ENCODE results near the gene PTPN22. TPM values are rescaled to one million over a fixed set of nuclear protein-coding genes. Genes with fewer than 3 reads are reported as not detected.

PTPN22 gene
- total RNA-seq, 1 experiment from 2014 or later = not detected

DNA sequence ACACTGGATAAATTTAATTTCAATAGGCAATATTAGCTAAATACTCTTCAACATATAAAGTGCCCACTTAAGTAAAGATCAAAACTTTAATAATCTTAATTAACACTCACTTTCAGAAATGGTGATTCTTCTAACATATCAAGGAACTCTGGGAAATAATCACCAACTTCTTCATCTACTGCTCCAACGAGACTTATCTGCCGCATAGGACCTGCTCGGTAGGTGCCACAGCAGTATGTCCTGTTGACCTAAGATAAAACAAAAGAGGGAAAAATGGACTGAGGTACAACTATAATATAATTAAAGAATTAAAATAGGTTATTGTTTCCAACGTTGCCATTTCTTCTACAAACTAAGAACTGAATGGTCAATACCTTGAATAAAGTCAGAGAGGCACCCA lies 94.0 kb downstream of the PTPN22 start (continued):
- TF ChIP-seq, protein P1, sequence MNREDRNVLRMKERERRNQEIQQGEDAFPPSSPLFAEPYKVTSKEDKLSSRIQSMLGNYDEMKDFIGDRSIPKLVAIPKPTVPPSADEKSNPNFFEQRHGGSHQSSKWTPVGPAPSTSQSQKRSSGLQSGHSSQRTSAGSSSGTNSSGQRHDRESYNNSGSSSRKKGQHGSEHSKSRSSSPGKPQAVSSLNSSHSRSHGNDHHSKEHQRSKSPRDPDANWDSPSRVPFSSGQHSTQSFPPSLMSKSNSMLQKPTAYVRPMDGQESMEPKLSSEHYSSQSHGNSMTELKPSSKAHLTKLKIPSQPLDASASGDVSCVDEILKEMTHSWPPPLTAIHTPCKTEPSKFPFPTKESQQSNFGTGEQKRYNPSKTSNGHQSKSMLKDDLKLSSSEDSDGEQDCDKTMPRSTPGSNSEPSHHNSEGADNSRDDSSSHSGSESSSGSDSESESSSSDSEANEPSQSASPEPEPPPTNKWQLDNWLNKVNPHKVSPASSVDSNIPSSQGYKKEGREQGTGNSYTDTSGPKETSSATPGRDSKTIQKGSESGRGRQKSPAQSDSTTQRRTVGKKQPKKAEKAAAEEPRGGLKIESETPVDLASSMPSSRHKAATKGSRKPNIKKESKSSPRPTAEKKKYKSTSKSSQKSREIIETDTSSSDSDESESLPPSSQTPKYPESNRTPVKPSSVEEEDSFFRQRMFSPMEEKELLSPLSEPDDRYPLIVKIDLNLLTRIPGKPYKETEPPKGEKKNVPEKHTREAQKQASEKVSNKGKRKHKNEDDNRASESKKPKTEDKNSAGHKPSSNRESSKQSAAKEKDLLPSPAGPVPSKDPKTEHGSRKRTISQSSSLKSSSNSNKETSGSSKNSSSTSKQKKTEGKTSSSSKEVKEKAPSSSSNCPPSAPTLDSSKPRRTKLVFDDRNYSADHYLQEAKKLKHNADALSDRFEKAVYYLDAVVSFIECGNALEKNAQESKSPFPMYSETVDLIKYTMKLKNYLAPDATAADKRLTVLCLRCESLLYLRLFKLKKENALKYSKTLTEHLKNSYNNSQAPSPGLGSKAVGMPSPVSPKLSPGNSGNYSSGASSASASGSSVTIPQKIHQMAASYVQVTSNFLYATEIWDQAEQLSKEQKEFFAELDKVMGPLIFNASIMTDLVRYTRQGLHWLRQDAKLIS (CRISPR knock-in tag; IDR thresholded peaks at IDR 0.05; ENCODE audit: borderline replicate concordance) = no peak

DNA sequence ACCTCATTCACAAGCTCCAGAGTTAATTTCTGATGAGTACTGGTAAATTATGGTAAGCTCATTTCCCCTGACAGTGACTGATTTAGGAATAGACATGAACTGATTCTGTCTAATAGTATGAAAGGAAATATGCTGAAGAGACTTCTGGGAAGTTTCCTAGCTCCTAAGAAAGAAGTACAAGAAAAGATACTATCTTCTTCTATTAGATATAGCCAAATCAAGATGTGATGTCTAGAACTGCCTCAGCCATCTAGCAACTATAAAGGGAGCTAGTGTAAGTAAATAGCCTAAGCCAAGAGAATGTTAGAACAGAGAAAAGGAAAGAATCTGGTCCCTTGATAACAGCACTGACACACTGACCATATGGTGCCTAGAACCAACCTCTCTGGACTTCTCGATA lies 101.5 kb downstream of the PTPN22 start:
- Mint-ChIP-seq H3K27ac (no peak overlapping the region), H3K9me3 (no peaks in the 10 kb centered on the region), H3K4me1 (peaks cover 51% of the 10 kb centered on the region), H3K27me3 (ENCODE audit: low read depth) (no peaks in the 10 kb centered on the region), H3K36me3 (peaks cover 23% of the 10 kb centered on the region), H3K4me3 (no peak overlapping the region)
- POLR2A ChIA-PET = no interaction called here
- no peak for ATAC-seq
- TF ChIP-seq JUN (CRISPR knock-in tag; IDR thresholded peaks at IDR 0.05) (no peak), ATF1 (CRISPR knock-in tag; IDR thresholded peaks at IDR 0.05) (no peak), CBFB (CRISPR knock-in tag; IDR thresholded peaks at IDR 0.05; ENCODE audit: low read depth) (no peak), ETV6 (CRISPR knock-in tag; IDR thresholded peaks at IDR 0.05) (no peak), FOXJ3 (CRISPR knock-in tag; IDR thresholded peaks at IDR 0.05; ENCODE audit: borderline replicate concordance) (no peak), IRF2 (CRISPR knock-in tag; IDR thresholded peaks at IDR 0.05; ENCODE audit: borderline replicate concordance, low read depth) (no peak), ESRRA (CRISPR knock-in tag; IDR thresholded peaks at IDR 0.05; ENCODE audit: borderline replicate concordance) (no peak)
- TF ChIP-seq, protein P2, sequence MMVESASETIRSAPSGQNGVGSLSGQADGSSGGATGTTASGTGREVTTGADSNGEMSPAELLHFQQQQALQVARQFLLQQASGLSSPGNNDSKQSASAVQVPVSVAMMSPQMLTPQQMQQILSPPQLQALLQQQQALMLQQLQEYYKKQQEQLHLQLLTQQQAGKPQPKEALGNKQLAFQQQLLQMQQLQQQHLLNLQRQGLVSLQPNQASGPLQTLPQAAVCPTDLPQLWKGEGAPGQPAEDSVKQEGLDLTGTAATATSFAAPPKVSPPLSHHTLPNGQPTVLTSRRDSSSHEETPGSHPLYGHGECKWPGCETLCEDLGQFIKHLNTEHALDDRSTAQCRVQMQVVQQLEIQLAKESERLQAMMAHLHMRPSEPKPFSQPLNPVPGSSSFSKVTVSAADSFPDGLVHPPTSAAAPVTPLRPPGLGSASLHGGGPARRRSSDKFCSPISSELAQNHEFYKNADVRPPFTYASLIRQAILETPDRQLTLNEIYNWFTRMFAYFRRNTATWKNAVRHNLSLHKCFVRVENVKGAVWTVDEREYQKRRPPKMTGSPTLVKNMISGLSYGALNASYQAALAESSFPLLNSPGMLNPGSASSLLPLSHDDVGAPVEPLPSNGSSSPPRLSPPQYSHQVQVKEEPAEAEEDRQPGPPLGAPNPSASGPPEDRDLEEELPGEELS (CRISPR knock-in tag; IDR thresholded peaks at IDR 0.05) = no peak
- TF ChIP-seq, protein P3, sequence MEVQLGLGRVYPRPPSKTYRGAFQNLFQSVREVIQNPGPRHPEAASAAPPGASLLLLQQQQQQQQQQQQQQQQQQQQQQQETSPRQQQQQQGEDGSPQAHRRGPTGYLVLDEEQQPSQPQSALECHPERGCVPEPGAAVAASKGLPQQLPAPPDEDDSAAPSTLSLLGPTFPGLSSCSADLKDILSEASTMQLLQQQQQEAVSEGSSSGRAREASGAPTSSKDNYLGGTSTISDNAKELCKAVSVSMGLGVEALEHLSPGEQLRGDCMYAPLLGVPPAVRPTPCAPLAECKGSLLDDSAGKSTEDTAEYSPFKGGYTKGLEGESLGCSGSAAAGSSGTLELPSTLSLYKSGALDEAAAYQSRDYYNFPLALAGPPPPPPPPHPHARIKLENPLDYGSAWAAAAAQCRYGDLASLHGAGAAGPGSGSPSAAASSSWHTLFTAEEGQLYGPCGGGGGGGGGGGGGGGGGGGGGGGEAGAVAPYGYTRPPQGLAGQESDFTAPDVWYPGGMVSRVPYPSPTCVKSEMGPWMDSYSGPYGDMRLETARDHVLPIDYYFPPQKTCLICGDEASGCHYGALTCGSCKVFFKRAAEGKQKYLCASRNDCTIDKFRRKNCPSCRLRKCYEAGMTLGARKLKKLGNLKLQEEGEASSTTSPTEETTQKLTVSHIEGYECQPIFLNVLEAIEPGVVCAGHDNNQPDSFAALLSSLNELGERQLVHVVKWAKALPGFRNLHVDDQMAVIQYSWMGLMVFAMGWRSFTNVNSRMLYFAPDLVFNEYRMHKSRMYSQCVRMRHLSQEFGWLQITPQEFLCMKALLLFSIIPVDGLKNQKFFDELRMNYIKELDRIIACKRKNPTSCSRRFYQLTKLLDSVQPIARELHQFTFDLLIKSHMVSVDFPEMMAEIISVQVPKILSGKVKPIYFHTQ (CRISPR knock-in tag; IDR thresholded peaks at IDR 0.05) = no peak
- TF ChIP-seq, protein P4, sequence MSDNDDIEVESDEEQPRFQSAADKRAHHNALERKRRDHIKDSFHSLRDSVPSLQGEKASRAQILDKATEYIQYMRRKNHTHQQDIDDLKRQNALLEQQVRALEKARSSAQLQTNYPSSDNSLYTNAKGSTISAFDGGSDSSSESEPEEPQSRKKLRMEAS (CRISPR knock-in tag; IDR thresholded peaks at IDR 0.05) = no peak
- TF ChIP-seq, protein P5, sequence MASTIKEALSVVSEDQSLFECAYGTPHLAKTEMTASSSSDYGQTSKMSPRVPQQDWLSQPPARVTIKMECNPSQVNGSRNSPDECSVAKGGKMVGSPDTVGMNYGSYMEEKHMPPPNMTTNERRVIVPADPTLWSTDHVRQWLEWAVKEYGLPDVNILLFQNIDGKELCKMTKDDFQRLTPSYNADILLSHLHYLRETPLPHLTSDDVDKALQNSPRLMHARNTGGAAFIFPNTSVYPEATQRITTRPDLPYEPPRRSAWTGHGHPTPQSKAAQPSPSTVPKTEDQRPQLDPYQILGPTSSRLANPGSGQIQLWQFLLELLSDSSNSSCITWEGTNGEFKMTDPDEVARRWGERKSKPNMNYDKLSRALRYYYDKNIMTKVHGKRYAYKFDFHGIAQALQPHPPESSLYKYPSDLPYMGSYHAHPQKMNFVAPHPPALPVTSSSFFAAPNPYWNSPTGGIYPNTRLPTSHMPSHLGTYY (CRISPR knock-in tag; IDR thresholded peaks at IDR 0.05) = no peak
- TF ChIP-seq, protein P6, sequence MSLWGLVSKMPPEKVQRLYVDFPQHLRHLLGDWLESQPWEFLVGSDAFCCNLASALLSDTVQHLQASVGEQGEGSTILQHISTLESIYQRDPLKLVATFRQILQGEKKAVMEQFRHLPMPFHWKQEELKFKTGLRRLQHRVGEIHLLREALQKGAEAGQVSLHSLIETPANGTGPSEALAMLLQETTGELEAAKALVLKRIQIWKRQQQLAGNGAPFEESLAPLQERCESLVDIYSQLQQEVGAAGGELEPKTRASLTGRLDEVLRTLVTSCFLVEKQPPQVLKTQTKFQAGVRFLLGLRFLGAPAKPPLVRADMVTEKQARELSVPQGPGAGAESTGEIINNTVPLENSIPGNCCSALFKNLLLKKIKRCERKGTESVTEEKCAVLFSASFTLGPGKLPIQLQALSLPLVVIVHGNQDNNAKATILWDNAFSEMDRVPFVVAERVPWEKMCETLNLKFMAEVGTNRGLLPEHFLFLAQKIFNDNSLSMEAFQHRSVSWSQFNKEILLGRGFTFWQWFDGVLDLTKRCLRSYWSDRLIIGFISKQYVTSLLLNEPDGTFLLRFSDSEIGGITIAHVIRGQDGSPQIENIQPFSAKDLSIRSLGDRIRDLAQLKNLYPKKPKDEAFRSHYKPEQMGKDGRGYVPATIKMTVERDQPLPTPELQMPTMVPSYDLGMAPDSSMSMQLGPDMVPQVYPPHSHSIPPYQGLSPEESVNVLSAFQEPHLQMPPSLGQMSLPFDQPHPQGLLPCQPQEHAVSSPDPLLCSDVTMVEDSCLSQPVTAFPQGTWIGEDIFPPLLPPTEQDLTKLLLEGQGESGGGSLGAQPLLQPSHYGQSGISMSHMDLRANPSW (CRISPR knock-in tag; conservative IDR thresholded peaks at IDR 0.05; ENCODE audit: low read depth) = no peak
- TF ChIP-seq, protein P7, sequence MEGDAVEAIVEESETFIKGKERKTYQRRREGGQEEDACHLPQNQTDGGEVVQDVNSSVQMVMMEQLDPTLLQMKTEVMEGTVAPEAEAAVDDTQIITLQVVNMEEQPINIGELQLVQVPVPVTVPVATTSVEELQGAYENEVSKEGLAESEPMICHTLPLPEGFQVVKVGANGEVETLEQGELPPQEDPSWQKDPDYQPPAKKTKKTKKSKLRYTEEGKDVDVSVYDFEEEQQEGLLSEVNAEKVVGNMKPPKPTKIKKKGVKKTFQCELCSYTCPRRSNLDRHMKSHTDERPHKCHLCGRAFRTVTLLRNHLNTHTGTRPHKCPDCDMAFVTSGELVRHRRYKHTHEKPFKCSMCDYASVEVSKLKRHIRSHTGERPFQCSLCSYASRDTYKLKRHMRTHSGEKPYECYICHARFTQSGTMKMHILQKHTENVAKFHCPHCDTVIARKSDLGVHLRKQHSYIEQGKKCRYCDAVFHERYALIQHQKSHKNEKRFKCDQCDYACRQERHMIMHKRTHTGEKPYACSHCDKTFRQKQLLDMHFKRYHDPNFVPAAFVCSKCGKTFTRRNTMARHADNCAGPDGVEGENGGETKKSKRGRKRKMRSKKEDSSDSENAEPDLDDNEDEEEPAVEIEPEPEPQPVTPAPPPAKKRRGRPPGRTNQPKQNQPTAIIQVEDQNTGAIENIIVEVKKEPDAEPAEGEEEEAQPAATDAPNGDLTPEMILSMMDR (IDR thresholded peaks at IDR 0.05) = no peak
- CTCF ChIA-PET = interaction anchor here (0.7 kb wide), 1 partner anchor 10 kb away, joined by 3 read pairs; no protein-coding TSS in a partner anchor
- no peak for DNase-seq (ENCODE audit: low spot score)

Data from WTC11 (cell line).